AG09319 (cell line): ENCODE measurements around the gene WDR38.

Source experiments
- DNase-seq: peaks from one replicate; pipeline ENCODE4 v3.0.0-alpha.2; 2010; ENCODE audit warnings: low read depth; ENCODE audit errors: extremely low read depth
- CTCF ChIP-seq: IDR thresholded peaks from 2 replicates; pipeline ENCODE4 v1.5.1; 2011; ENCODE audit warnings: low read depth, mild to moderate bottlenecking, inconsistent platforms, low read length, moderate library complexity

Gene WDR38

GRCh38 chr9:124871156-124871561, 17.9 kb downstream of the WDR38 start:
- DNase-seq = no peak
- no peak for TF ChIP-seq CTCF

- no peak for DNase-seq
- no peak for TF ChIP-seq CTCF
Observed at GRCh38 chr9:124873664-124874063, 20.4 kb downstream of the WDR38 start.

GRCh38 chr9:124875501-124875900, 22.2 kb downstream of the WDR38 start:
- DNase-seq = no peak
- no peak for TF ChIP-seq CTCF

GRCh38 chr9:124877021-124877782, 23.9 kb downstream of the WDR38 start:
- DNase-seq = no peak
- TF ChIP-seq CTCF = no peak

GRCh38 chr9:124878021-124878420, 24.8 kb downstream of the WDR38 start:
- TF ChIP-seq CTCF = no peak
- DNase-seq = no peak

GRCh38 chr9:124878518-124878917, 25.3 kb downstream of the WDR38 start:
- no peak for DNase-seq
- no peak for TF ChIP-seq CTCF

GRCh38 chr9:124879226-124879625, 26.0 kb downstream of the WDR38 start:
- no peak for DNase-seq
- no peak for TF ChIP-seq CTCF
